ENCODE measurements around the gene ZNF526. TPM values are rescaled to one million over a fixed set of nuclear protein-coding genes. Genes with fewer than 3 reads are reported as not detected.

The ZNF526 gene
- total RNA-seq, 1 donor from 2014 or later, result 13.9 TPM

DNA sequence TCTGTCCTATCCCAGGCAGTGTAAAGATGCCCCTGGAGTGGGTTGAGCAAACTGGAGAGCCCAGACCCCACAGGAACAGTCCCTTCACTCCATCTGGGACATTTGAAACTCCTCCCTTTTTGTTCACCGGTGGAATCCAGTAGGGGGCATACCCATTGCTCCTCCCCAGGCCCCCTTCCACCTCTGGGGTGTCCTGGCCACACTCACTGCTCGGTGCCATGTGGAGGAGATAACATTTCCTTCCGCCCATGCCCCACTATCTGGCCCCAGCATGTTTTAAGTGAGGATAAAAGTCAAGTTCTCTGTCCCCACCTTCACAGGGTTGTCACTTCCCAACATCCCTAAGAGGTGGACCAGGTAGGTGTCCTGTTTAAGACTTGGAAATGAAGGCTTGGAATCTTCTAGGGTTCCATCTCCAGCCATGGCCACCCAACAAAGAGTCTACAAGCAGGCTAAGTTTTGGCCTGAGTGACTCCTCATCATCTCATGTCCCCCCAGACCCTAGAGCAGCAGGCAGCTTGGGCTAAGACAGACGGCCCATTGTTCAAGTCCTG is 9.3 kb downstream of the ZNF526 start:
- TF ChIP-seq, protein P1, sequence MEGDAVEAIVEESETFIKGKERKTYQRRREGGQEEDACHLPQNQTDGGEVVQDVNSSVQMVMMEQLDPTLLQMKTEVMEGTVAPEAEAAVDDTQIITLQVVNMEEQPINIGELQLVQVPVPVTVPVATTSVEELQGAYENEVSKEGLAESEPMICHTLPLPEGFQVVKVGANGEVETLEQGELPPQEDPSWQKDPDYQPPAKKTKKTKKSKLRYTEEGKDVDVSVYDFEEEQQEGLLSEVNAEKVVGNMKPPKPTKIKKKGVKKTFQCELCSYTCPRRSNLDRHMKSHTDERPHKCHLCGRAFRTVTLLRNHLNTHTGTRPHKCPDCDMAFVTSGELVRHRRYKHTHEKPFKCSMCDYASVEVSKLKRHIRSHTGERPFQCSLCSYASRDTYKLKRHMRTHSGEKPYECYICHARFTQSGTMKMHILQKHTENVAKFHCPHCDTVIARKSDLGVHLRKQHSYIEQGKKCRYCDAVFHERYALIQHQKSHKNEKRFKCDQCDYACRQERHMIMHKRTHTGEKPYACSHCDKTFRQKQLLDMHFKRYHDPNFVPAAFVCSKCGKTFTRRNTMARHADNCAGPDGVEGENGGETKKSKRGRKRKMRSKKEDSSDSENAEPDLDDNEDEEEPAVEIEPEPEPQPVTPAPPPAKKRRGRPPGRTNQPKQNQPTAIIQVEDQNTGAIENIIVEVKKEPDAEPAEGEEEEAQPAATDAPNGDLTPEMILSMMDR (IDR thresholded peaks at IDR 0.05; ENCODE audit: unreplicated experiment), result no peak
- Mint-ChIP-seq H3K27ac (ENCODE audit: unreplicated experiment) (no peak overlapping the region), H3K4me3 (ENCODE audit: unreplicated experiment) (peak overlapping the region; percentile 51), H3K27me3 (ENCODE audit: unreplicated experiment) (peaks cover 6% of the 10 kb centered on the region), H3K36me3 (ENCODE audit: low read depth, unreplicated experiment) (peaks cover 40% of the 10 kb centered on the region), H3K9me3 (ENCODE audit: unreplicated experiment) (no peaks in the 10 kb centered on the region), H3K4me1 (ENCODE audit: unreplicated experiment) (peaks cover 4% of the 10 kb centered on the region)
- no peak for DNase-seq (ENCODE audit: low spot score)

DNA sequence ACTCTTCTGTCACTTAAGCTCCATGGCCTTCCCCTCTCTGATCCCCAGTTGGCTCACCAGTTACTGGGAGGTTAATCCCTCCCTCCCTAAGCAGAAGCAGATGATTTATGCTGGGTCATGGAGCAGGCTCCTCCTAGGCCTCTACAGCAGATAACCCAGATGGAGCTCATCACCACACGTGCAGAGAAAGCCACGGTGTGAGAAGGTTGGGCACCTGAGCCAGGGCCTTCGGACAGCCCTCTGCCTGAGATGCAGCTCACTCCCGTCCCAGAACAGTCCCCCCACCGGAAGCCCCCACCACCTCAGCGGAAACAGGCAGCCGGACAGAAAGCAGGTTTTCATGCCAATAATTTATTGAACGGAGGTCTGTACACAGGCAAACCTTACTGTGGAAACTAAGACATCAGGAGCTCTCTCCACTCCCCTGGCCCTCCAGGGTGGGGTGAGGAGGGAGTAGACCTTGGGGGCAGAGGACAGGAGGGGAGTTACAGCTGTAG is 9.8 kb downstream of the ZNF526 start:
- Mint-ChIP-seq H3K4me1 (ENCODE audit: unreplicated experiment) (peaks cover 4% of the 10 kb centered on the region), H3K36me3 (ENCODE audit: low read depth, unreplicated experiment) (peaks cover 38% of the 10 kb centered on the region)

DNA sequence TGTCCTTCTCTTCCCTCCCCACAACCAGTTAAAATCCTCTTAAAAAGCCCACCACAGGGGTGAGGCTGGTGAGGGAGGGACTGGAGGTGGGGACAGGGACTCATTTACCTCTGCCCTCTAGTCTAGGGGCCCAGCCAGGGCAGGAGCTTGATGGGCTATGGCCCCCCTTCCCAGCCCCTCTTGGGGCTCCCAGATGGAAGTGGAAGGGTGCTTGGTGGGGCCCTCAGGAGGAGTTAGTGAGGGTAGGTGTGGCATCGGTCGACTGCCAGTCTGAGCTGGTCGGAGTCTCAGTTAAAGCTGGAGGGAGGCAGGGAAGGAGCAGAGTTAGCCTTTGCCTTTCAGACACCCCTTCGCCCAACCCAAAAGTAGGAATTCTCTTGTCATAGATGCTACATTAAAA is 10.5 kb downstream of the ZNF526 start:
- H3K27ac Mint-ChIP-seq (ENCODE audit: unreplicated experiment), result no peak overlapping the region
- TF ChIP-seq, protein P1 (IDR thresholded peaks at IDR 0.05; ENCODE audit: unreplicated experiment), result no peak
- no peaks in the 10 kb centered on the region for H3K9me3 Mint-ChIP-seq (ENCODE audit: unreplicated experiment)
- H3K4me1 Mint-ChIP-seq (ENCODE audit: unreplicated experiment), result peaks cover 4% of the 10 kb centered on the region
- no peak overlapping the region for H3K4me3 Mint-ChIP-seq (ENCODE audit: unreplicated experiment)
- DNase-seq (ENCODE audit: low spot score), result no peak
- peaks cover 36% of the 10 kb centered on the region for H3K36me3 Mint-ChIP-seq (ENCODE audit: low read depth, unreplicated experiment)
- peaks cover 4% of the 10 kb centered on the region for H3K27me3 Mint-ChIP-seq (ENCODE audit: unreplicated experiment)

More for the DNA sequence above, 9.8 kb downstream of the ZNF526 start:
- H3K4me3 Mint-ChIP-seq (ENCODE audit: unreplicated experiment), result peak overlapping the region; percentile 51
- no peaks in the 10 kb centered on the region for H3K9me3 Mint-ChIP-seq (ENCODE audit: unreplicated experiment)
- H3K27ac Mint-ChIP-seq (ENCODE audit: unreplicated experiment), result no peak overlapping the region
- DNase-seq (ENCODE audit: low spot score), result no peak
- H3K27me3 Mint-ChIP-seq (ENCODE audit: unreplicated experiment), result peaks cover 5% of the 10 kb centered on the region
- TF ChIP-seq, protein P1 (IDR thresholded peaks at IDR 0.05; ENCODE audit: unreplicated experiment), result no peak

DNA sequence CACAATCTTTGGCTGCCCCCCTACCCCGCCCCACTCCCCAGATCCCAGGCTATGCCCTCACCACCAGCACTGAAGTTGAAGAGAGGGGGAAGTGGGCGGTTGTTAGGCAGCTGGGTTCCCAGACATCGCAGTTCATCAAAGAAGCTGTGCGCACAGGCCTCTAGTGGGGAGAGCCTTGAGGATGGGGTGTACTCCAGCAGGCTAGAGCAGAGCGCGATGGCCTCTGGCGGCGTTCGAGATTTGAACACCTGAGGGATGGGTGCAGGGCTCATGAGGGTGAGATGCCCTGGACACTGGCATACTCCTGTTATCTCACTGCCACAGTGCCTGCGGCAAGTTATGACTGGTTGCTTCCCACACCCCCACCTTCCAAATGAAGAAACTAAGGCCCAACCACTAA is 12.3 kb downstream of the ZNF526 start:
- DNase-seq (ENCODE audit: low spot score), result no peak
- Mint-ChIP-seq H3K27me3 (ENCODE audit: unreplicated experiment) (peaks cover 4% of the 10 kb centered on the region), H3K4me1 (ENCODE audit: unreplicated experiment) (no peaks in the 10 kb centered on the region), H3K36me3 (ENCODE audit: low read depth, unreplicated experiment) (peaks cover 31% of the 10 kb centered on the region), H3K4me3 (ENCODE audit: unreplicated experiment) (peak overlapping the region; percentile 47), H3K9me3 (ENCODE audit: unreplicated experiment) (no peaks in the 10 kb centered on the region), H3K27ac (ENCODE audit: unreplicated experiment) (no peak overlapping the region)
- TF ChIP-seq, protein P1 (IDR thresholded peaks at IDR 0.05; ENCODE audit: unreplicated experiment), result no peak

DNA sequence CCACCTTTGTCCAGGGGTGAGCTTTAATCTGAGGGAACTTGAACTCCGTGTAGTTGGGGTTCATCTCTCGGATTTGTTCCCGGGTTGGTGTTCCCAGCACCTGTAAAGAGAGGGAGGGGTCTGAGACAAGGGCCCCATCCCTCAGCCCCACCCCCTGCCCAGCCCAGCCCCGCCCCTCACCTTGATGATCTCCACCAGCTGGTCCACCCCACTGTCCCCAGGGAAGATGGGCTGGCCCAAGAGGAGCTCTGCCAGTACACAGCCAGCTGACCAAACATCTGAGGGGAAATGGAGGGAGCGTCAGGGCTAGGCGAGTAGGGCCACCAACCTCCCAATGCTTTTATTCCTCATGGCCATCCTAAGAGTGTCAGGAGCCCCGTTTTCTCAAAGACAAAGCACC is 13.0 kb downstream of the ZNF526 start:
- H3K4me1 Mint-ChIP-seq (ENCODE audit: unreplicated experiment), result no peaks in the 10 kb centered on the region
- peak overlapping the region; percentile 47 for H3K4me3 Mint-ChIP-seq (ENCODE audit: unreplicated experiment)
- no peaks in the 10 kb centered on the region for H3K9me3 Mint-ChIP-seq (ENCODE audit: unreplicated experiment)
- H3K27me3 Mint-ChIP-seq (ENCODE audit: unreplicated experiment), result peaks cover 4% of the 10 kb centered on the region
- no peak for DNase-seq (ENCODE audit: low spot score)
- no peak overlapping the region for H3K27ac Mint-ChIP-seq (ENCODE audit: unreplicated experiment)
- peaks cover 31% of the 10 kb centered on the region for H3K36me3 Mint-ChIP-seq (ENCODE audit: low read depth, unreplicated experiment)
- TF ChIP-seq, protein P1 (IDR thresholded peaks at IDR 0.05; ENCODE audit: unreplicated experiment), result no peak

Data from endothelial cell (in vitro differentiated cells).